ENCODE data around the gene SULT2B1. TPM values are rescaled to one million over a fixed set of nuclear protein-coding genes. Genes with fewer than 3 reads are reported as not detected.

The SULT2B1 gene
- total and polyA plus RNA-seq, 2 of the 4 experiments (the other 2 are of a cell fraction): 0.09 TPM; not detected in 1

DNA sequence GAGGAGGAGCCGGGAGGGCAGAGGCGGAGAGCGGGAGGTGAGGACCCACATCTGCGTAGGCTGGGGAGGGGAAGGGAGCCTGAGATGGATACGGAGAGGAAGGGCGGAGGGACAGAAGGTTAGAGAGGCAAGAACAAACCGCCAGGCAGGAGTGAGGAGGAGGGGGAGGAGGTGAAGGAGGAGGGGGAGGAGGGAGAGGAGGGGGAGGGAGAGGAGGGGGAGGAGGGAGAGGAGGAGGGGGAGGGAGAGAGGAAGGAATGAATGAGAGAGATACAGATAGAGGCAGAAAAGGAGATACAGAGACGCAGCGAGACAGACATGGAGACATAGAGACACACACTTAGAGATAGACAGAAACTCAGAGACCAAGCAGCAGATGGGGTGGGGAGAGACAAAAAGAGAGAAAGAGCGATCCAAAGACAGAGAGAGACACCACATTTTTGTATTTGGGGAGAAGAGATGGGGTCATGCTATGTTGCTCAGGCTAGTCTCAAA lies 94.8 kb downstream of the SULT2B1 start:
- no peak overlapping the region for H3K18ac ChIP-seq (ENCODE audit: low read depth, low read length)
- no peak overlapping the region for H4K5ac ChIP-seq (ENCODE audit: low read depth, low read length)
- H3K56ac ChIP-seq (ENCODE audit: extremely low read depth, insufficient read depth, low read length): no peak overlapping the region
- H3K14ac ChIP-seq (replicated peaks; ENCODE audit: low read depth, low read length): no peak overlapping the region
- peak overlapping the region; percentile 31 for H3K4me2 ChIP-seq (ENCODE audit: low read depth, low read length)
- peak overlapping the region; percentile 32; the same call in 1 of the 2 replicates for H3K4ac ChIP-seq (ENCODE audit: low read depth, low read length)
- peaks cover 5% of the 10 kb centered on the region for H3K4me1 ChIP-seq (ENCODE audit: control insufficient read depth, insufficient read depth, low read length)
- H3K27ac ChIP-seq (ENCODE audit: insufficient read depth, low read length): no peak overlapping the region
- H2AFZ ChIP-seq (replicated peaks; ENCODE audit: low read length, poor library complexity): peak overlapping the region; percentile 91
- peaks cover 3% of the 10 kb centered on the region; the same call in 1 of the 2 replicates for H3K9me3 ChIP-seq (ENCODE audit: control insufficient read depth, insufficient read depth, low read length)
- H3K9me1 ChIP-seq (ENCODE audit: insufficient read depth, low read length): no peaks in the 10 kb centered on the region; the same call in 1 of the 2 replicates
- 0 out of 2 replicates have a peak overlapping the region, but pooled peaks have one; percentile 14 for H2BK20ac ChIP-seq (ENCODE audit: low read depth, low read length)
- peak overlapping the region; percentile 51 to 57; a peak in 3 of 4 replicates for H4K8ac ChIP-seq (ENCODE audit: low read depth in 2 of 2, low read length in 2 of 2)
- in situ Hi-C loops (cut with MboI; ENCODE audit: low sequenced_read_pairs): loop anchor here (10.0 kb wide), 2 partner anchors 188 to 318 kb away; partner anchors contain the start of genes FTL and HSD17B14
- WGBS, 2 experiments (ENCODE audit: extremely low coverage in 2 of 2, insufficient read length in 1 of 2): 20% methylated on average over 1 of the region's 10 CpGs; no CpG with 5 or more reads in 1 of the 2 experiments
- H3K79me1 ChIP-seq (ENCODE audit: low read depth in 1 of 2, low read length in 2 of 2): no peaks in the 10 kb centered on the region
- peak overlapping the region; percentile 23; the same call in 1 of the 2 replicates for H4K91ac ChIP-seq (ENCODE audit: insufficient read depth, low read depth, low read length)
- ChIA-PET CTCF (no interaction called here), POLR2A (ENCODE audit: unreplicated experiment) (no interaction called here)
- no peak overlapping the region for H3K9ac ChIP-seq (ENCODE audit: low read depth, low read length)
- TF ChIP-seq POLR2A (IDR thresholded peaks at IDR 0.05; ENCODE audit: low read depth, low read length) (no peak), NFE2L2 (IDR thresholded peaks at IDR 0.05; ENCODE audit: low read depth, low read length) (no peak), RCOR1 (IDR thresholded peaks at IDR 0.05; ENCODE audit: insufficient replicate concordance, low read length) (no peak), CEBPB (IDR thresholded peaks at IDR 0.05; ENCODE audit: low read depth, low read length) (no peak), RAD21 (IDR thresholded peaks at IDR 0.05; ENCODE audit: low read length) (no peak), MXI1 (IDR thresholded peaks at IDR 0.05; ENCODE audit: borderline replicate concordance, low read depth, low read length) (no peak), FOS (IDR thresholded peaks at IDR 0.05; ENCODE audit: low read depth, low read length) (no peak), SMC3 (IDR thresholded peaks at IDR 0.05; ENCODE audit: low read depth, low read length) (no peak), MAZ (IDR thresholded peaks at IDR 0.05; ENCODE audit: borderline replicate concordance, low read depth, low read length) (no peak), CHD1 (IDR thresholded peaks at IDR 0.05; ENCODE audit: low read depth, low read length) (no peak), RFX5 (IDR thresholded peaks at IDR 0.05; ENCODE audit: low read depth, low read length) (no peak), MAFK (IDR thresholded peaks at IDR 0.05; ENCODE audit: low read depth, low read length) (no peak)
- TF ChIP-seq, protein P1, sequence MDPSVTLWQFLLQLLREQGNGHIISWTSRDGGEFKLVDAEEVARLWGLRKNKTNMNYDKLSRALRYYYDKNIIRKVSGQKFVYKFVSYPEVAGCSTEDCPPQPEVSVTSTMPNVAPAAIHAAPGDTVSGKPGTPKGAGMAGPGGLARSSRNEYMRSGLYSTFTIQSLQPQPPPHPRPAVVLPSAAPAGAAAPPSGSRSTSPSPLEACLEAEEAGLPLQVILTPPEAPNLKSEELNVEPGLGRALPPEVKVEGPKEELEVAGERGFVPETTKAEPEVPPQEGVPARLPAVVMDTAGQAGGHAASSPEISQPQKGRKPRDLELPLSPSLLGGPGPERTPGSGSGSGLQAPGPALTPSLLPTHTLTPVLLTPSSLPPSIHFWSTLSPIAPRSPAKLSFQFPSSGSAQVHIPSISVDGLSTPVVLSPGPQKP (IDR thresholded peaks at IDR 0.05; ENCODE audit: borderline replicate concordance, low read depth, low read length): no peak
- TF ChIP-seq, protein P2, sequence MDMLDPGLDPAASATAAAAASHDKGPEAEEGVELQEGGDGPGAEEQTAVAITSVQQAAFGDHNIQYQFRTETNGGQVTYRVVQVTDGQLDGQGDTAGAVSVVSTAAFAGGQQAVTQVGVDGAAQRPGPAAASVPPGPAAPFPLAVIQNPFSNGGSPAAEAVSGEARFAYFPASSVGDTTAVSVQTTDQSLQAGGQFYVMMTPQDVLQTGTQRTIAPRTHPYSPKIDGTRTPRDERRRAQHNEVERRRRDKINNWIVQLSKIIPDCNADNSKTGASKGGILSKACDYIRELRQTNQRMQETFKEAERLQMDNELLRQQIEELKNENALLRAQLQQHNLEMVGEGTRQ (IDR thresholded peaks at IDR 0.05; ENCODE audit: low read depth, low read length): no peak
- H2BK15ac ChIP-seq (ENCODE audit: low read depth, low read length): 0 out of 3 replicates have a peak overlapping the region, but pooled peaks have one; percentile 40
- DNase-seq (no peak), ATAC-seq (ENCODE audit: low read depth) (no peak)
- intact Hi-C loops (cut with micrococcal nuclease): loop anchor here (2.0 to 10.0 kb wide), 3 partner anchors 138 to 318 kb away; partner anchors contain the start of gene FTL
- no peak overlapping the region for H3K23ac ChIP-seq (ENCODE audit: low read depth, low read length)
- BruUV-seq (replicated peaks): no TSS peak
- H2AK9ac ChIP-seq (replicated peaks; ENCODE audit: low read depth, low read length, poor library complexity): peak overlapping the region; percentile 89
- dilution Hi-C loops (cut with HindIII; ENCODE audit: low sequenced_read_pairs, unreplicated experiment): no loop called here
- peak overlapping the region; percentile 21; the same call in 1 of the 2 replicates for H2BK120ac ChIP-seq (ENCODE audit: low read depth, low read length)
- no peaks in the 10 kb centered on the region for H3K27me3 ChIP-seq (ENCODE audit: control insufficient read depth, insufficient read depth, low read length)
- no peaks in the 10 kb centered on the region for H4K20me1 ChIP-seq (ENCODE audit: insufficient read depth, low read length)
- peak overlapping the region; percentile 9; the same call in 1 of the 2 replicates for H3K4me3 ChIP-seq (ENCODE audit: insufficient read depth, low read depth, low read length)
- peak overlapping the region; percentile 58 for H2AK5ac ChIP-seq (ENCODE audit: low read depth, low read length)
- no peak overlapping the region for H2BK5ac ChIP-seq (ENCODE audit: low read depth, low read length, poor library complexity, severe bottlenecking)
- H3K36me3 ChIP-seq (ENCODE audit: control insufficient read depth, insufficient read depth, low read length): no peaks in the 10 kb centered on the region
